ENCODE measurements around the gene ING3. TPM values are rescaled to one million over a fixed set of nuclear protein-coding genes. Genes with fewer than 3 reads are reported as not detected.
A peak's percentile ranks its signal among the peaks of the same experiment; 100 is the strongest.
"Not testable (repeated sequence)": the region's sequence is repeated elsewhere in the genome, so short reads cannot be mapped to it uniquely, and the experiment has no call there.

Gene ING3
- total RNA-seq, 1 donor from 2014 or later, result 19.4 TPM

GRCh38 chr7:120949998-120950538, 509 bp upstream of the ING3 start:
- DNase-seq (ENCODE audit: low read depth), result no peak

- DNase-seq (ENCODE audit: low read depth), result no peak
These were observed 727 bp downstream of the ING3 start for GRCh38 chr7:120951309-120951699.

DNA sequence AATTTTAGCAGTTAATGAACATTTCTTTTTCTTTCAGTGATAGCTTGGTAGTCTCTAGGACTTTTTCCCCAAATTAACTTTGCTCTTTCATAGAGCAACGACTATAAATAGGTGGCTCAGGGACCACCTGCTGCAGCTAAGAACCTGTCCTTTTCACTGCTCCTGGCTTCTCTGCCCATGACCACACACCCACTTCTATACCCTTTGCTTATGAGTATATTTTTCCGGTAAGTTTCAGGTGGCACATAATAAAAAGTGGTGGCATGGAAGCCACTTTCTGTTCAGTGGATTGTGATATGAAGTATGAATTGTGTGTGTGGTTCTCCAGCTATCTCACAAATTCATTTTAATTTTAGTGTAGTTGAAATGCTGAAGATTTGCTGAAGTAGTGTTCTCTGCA, 1.2 kb downstream of the ING3 start:
- DNase-seq (ENCODE audit: low read depth), result no peak

DNA sequence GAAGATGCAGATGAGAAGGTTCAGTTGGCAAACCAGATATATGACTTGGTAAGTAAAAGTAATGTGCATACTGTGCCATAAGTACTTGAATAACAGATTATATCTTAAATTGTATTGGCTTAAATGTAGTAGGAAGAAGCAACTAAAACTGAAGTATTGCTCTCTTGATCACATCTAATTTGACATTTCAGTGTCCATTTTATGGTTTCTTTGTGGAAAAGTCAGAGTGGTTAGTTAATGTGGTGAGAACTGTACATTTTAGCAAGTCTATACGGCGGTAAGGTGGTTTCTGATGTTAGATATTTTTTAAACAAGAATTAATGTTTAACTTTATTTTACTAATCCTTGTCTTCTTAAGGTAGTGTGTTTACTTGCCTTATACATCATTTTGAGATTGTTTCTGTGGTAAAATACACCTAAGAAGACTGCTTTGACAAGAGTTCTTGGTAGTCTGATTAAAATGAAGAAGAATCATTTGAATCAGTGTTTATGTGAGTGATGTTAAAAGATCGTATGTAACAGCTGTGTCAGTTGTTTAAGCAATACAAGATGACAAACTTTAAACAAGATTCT, 5.1 kb downstream of the ING3 start:
- no peak for DNase-seq (ENCODE audit: low read depth)

DNA sequence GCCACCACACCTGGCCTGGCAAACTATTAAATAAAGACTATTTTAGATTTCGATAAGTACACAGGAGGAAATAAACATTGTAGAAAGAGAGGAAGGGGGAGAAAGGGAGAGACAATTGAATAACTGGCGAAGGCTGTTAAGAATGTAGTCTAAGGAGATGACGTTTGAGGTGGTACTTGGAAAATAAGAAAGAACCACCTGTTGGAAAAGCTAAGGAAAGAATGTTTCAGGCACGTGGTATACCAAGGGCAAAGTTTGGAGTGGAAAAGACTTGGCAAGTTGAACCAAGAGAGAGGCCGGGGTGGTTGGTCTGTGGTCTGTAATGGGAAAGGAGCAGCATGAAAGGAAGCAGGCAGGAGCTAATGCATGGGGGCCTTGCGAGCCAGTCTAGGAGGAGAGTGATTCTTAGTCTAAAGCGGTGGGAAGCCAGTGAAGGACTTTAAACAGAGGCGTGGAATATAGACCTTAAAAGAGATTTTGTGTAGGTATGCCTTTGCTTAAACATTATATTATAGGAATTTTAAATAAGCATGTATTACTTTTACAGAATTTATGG, 9.4 kb downstream of the ING3 start:
- DNase-seq (ENCODE audit: low read depth), result peak; percentile 4

DNA sequence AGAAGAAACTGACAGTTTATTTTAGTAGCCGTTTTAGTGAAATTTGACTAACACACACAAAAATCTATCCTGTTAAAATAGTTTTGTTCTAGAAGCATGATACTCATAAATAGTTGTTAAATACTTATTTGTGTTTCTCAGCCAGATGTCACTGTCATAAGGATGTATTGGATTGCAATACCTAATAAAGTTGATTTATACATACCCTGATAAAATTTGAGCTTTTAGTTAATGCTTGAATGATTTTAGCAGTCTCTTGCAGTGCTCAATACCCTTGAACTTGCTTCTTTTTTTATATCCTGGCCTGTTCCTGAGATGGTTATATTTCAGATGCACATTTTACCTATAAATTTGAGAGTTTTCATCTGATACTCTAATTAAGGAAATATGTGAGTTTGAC, 10.1 kb downstream of the ING3 start:
- DNase-seq (ENCODE audit: low read depth), result no peak

DNA sequence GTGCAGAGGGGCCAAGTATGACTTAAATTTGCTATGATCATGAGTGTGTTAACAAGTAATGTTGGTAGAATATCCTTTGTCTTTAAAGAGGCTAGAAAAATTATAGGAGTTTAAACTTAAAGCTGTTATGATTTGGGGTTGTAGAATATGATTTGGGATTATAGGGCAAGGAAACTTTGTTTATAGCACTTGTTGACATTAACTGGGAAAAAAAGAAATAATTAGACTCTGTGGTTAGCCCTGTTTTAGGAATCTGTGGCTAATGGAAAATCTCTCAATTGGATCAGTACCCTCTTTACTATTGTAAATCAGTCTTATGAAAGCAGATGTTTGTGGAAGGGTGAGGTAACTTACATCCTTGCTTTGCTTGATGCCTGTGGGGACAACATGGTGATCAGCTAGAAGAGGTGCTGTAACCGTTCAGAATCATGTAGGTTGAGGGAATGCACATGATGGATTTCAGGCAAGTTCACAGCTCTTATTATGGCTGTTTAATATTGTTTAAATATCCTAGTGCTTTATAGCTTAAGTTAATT, 11.1 kb downstream of the ING3 start:
- peak; percentile 3 for DNase-seq (ENCODE audit: low read depth)

DNA sequence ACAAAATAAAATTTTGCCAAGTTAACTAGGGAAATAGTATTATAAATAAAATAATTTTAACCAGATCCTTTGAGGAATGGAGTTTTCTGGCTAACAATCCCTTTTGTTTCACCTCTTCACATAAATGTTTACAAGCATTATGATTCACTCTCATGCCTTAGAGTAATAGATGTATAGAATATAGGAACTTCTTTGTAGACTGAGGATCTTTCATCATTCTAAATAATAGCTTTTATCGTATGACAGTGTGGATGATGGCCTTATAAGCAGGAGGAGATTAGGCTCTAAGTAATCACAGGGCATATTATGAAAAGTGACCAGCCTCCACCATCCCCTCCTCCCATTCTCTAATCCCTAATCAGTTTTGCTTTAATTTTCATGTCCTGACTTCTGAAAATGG, 13.5 kb downstream of the ING3 start:
- DNase-seq (ENCODE audit: low read depth), result no peak

GRCh38 chr7:120966961-120967360, 16.4 kb downstream of the ING3 start:
- no peak for DNase-seq (ENCODE audit: low read depth)

- no peak for DNase-seq (ENCODE audit: low read depth)
These were observed 23.3 kb downstream of the ING3 start for GRCh38 chr7:120973849-120974248.

DNA sequence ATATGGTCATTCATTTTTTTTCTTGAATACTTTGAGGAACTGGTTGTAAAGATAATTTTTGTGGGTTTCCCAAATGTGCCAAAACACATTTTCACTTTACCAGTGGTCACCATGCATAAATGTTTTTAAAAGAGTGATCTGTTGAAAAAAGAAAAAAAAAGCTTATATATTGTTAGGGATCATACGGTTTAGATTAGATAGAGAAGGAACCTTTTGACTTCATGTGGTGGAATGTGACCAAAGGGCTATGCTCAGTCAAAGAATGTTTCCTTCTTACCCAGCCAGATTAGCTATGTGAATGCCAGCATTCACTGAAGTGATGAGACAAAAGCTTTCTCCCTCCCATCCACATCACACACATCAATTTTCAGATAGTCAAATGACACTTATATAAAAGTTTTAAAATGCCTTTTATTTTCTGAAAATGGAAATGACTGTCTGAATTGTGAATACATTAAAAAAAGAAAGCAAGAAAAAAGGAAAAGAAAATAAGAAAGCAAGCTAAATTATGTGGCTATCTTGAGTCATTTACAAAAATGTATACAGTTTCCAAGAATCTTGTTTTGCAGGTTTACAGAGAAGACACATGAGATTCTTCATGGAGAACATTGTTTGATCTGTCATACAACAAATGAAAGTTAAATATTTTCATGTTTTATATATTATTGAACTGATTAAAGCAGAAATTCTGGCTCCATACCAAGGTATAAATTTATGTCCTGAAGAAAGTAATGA, 29.4 kb downstream of the ING3 start:
- no peak for DNase-seq (ENCODE audit: low read depth)

- no peak for DNase-seq (ENCODE audit: low read depth)
These were observed 30.5 kb downstream of the ING3 start for GRCh38 chr7:120981117-120981516.

DNA sequence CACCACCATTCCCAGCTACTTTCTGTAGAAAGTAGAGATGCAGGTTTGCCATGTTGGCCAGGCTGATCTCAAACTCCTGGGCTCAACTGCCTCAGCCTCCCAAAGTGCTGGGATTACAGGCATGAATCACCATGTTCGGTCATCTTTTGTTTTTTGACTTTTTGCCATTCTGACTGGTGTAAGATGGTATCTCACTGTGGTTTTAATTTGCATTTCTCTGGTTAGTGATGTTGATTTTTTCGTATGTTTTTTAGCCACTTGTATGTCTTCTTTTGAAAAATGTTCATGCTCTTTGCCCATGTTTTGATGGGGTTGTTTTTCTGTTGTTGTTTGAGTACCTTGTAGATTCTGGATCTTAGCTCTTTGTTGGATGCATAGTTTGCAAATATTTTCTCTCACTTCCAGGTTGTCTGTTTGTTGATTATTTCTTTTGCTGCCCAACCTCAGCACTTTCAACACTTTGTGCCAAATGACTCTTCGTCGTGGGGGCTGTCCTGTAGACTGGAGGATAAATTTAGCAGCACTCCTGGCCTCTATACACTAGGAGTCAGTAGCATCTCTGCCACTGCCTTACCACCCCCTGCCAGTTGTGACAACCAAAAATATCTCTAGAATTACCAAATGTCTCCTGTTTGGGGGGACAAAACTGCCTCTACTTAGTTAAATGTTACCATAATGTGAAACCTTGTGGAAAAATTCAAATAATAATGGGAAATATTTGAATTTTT, 31.5 kb downstream of the ING3 start:
- peak; percentile 58 for DNase-seq (ENCODE audit: low read depth)

- DNase-seq (ENCODE audit: low read depth), result not testable (repeated sequence)
These were observed 33.0 kb downstream of the ING3 start for GRCh38 chr7:120983592-120983991.

GRCh38 chr7:120984406-120984805, 33.8 kb downstream of the ING3 start:
- DNase-seq (ENCODE audit: low read depth), result no peak

DNA sequence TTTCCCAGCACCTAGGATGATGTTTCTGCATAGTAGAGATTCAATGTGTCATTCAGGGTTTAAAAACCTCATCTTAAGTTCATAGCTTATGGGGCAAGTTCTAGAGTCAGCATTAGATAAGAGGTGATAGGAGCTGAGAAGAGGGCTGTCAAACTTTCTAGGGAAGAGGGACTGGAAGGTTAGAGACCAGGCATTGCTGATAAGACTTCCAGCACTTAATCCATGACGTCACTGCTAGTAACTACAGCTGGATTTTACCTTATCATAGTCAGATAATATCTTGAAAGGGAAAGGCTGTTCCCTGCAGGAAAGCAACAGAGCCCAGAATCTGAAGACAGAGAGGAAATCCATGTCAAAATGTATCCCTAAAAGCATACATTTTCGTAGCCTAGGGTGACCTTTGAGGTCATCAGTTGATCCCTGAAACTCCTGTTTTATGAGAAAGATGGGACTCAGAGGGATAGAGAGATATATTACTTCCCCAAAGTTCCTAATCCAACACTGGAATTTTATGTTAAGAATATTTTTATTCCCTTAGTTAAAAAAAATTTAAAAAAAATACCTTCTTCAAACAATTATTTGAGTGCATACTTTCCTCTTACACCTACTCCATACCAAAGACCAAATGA, 34.7 kb downstream of the ING3 start:
- DNase-seq (ENCODE audit: low read depth), result no peak

- no peak for DNase-seq (ENCODE audit: low read depth)
These were observed 35.3 kb downstream of the ING3 start for GRCh38 chr7:120985839-120986238.

DNA sequence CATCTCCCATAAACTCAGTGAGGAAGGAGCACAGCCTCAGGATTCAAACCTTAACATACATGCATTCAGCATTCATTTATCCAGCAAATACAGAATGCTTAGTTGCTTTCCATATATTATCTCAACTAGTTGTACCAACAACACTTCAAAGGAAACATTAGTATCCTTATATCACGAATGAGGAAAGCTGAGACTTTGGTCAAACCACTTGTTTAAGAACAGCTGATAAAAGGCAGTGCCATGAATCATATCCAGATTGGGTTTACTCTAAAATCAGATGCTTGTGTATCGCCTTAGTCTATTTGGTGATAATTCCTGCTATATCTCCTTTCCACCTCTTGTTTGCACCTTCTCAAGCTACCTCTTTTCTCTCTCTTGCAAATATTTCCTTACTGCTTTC, 36.1 kb downstream of the ING3 start:
- DNase-seq (ENCODE audit: low read depth), result peak; percentile 59

DNA sequence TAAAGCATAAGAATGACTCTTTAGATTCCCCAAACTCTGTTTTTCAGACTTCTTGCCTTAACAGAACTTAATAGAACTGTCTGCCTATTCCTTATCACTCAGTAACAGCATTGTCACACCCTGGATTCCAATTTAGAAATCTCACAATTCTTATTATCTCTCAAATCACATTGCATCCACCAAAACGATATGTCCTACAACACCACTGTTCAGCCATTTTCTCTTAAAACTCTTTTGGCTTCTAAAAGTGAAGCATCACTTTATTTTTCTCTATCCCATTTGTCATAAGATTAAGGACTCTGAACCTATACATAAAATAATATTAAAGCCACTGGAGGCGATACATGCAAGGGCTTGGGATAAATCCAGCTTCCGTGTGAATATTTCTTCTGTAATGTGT, 36.7 kb downstream of the ING3 start:
- DNase-seq (ENCODE audit: low read depth), result no peak

DNA sequence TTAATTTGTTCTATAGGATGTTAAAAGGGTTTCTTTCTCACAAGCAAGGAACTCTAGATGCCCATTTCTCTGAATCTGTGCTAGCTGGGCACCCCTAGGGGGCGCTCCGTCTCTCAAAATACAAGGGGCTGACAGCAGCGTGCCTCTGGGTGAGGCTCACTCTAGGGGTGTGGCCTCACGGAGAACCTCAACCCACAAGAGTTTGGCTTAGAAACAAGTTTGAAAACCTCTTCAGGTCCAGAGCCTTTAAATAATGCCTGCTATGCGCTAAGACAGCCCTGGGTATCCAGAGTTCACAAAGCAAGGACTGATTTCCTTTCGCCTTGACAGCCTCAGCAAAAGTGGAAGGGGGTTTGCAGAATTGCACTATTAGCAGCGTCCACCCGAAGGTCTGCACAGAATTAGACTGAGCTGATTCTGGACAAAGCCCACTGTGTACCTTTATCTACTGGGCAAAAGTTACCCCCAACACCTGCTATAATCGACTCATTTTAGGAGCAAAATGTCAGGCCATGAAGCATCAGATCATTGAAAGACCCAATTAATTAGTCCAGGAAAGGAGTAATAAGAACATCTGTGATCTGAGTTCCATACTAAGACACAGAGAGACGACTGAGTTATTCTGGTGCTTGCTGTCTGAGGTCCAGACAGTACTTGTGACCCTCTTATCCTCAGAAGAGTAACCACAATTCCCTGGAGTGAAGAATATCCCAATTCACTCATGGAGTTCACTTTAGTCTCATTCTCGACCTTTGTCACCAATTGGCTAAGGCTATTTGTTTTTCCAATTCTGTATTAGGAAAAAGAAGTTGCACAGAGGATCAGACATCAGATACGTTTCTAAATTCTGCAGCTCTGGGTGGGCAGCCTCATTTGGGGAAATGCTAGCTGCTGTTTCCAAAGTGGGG, 37.4 kb downstream of the ING3 start:
- peak; percentile 99 for DNase-seq (ENCODE audit: low read depth)

All from myocyte (in vitro differentiated cells).